GM18909 (cell line): Measurements from ENCODE around the gene CFHR5.
"Not testable (repeated sequence)": the region's sequence is repeated elsewhere in the genome, so short reads cannot be mapped to it uniquely, and the experiment has no call there.

Source experiments
- ATAC-seq: cut with Tn5 transposase; IDR thresholded peaks from one replicate; pipeline ENCODE4 v1.9.1; 2021; ENCODE audit warnings: mild to moderate bottlenecking; ENCODE audit not compliant: unreplicated experiment, poor library complexity

CFHR5 gene

GRCh38 chr1:197016751-197017150, 39.4 kb downstream of the CFHR5 start:
- ATAC-seq = no peak

- ATAC-seq = no peak
Measured at GRCh38 chr1:197017558-197018146, 40.3 kb downstream of the CFHR5 start.

GRCh38 chr1:197021716-197022115, 44.4 kb downstream of the CFHR5 start:
- no peak for ATAC-seq

- ATAC-seq = no peak
Measured at GRCh38 chr1:197024460-197024859, 47.1 kb downstream of the CFHR5 start.

- no peak for ATAC-seq
Measured at GRCh38 chr1:197027359-197027758, 50.0 kb downstream of the CFHR5 start.

GRCh38 chr1:197029749-197030148, 52.4 kb downstream of the CFHR5 start:
- no peak for ATAC-seq

- not testable (repeated sequence) for ATAC-seq
Measured at GRCh38 chr1:197034631-197035339, 57.4 kb downstream of the CFHR5 start.

GRCh38 chr1:197036861-197037260, 59.5 kb downstream of the CFHR5 start:
- no peak for ATAC-seq

- ATAC-seq = peak; percentile 89
Measured at GRCh38 chr1:197041486-197042353, 64.4 kb downstream of the CFHR5 start.

- no peak for ATAC-seq
Measured at GRCh38 chr1:197042676-197043341, 65.5 kb downstream of the CFHR5 start.

GRCh38 chr1:197049100-197049499, 71.7 kb downstream of the CFHR5 start:
- ATAC-seq = no peak
